Heart right ventricle (tissue), 16 donors: ENCODE results near the gene GPC2. TPM values are rescaled to one million over a fixed set of nuclear protein-coding genes. Genes with fewer than 3 reads are reported as not detected.
"Not testable (repeated sequence)": the region's sequence is repeated elsewhere in the genome, so short reads cannot be mapped to it uniquely, and the experiment has no call there.

ENCODE experiments used
- ATAC-seq, 8 donors: fragments of 200-7000 bp; cut with Tn5 transposase; one replicate each; pipeline ENCODE4 v1.9.1; 2020; ENCODE audit warnings: mild to moderate bottlenecking in 8 of 8, moderate library complexity in 8 of 8, moderate number of reproducible peaks in 1 of 8
- DNase-seq, 2 donors: peaks; one replicate each; pipeline ENCODE4 v3.0.0-alpha.2; 2020
- H3K27ac ChIP-seq, 10 donors: fragments of 200-600 bp; sonication (generic) in 2 of 10; one replicate each; pipeline versions ENCODE4 v1.5.0 to v1.8.0; 2020 to 2022; ENCODE audit warnings: mild to moderate bottlenecking in 3 of 10
- H3K27me3 ChIP-seq, 7 donors: fragments of 200-600 bp; one replicate each; pipeline ENCODE4 v1.8.0; 2021 to 2022; ENCODE audit warnings: mild to moderate bottlenecking in 2 of 7
- H3K36me3 ChIP-seq, 9 donors: fragments of 200-600 bp; sonication (generic) in 1 of 9; one replicate each; pipeline versions ENCODE4 v1.5.0 to v1.8.0; 2020 to 2022; ENCODE audit warnings: mild to moderate bottlenecking in 2 of 9
- H3K4me1 ChIP-seq, 9 donors: fragments of 200-600 bp; sonication (generic) in 1 of 9; one replicate each; pipeline versions ENCODE4 v1.5.0 to v1.8.0; 2020 to 2022; ENCODE audit warnings: mild to moderate bottlenecking in 4 of 9
- H3K4me3 ChIP-seq, 10 donors: fragments of 200-600 bp; sonication (generic) in 2 of 10; one replicate each; pipeline versions ENCODE4 v1.5.0 to v1.8.0; 2020 to 2022; ENCODE audit warnings: mild to moderate bottlenecking in 7 of 10, moderate library complexity in 2 of 10
- H3K9me3 ChIP-seq, 11 donors: fragments of 200-600 bp in 10 of 11; sonication (generic) in 2 of 11; one replicate each; pipeline versions ENCODE4 v1.5.0 to v1.8.0; 2013 to 2022; ENCODE audit warnings: mild to moderate bottlenecking in 2 of 11, control low read depth in 1 of 11, moderate library complexity in 1 of 11
- CTCF ChIP-seq, 9 donors: fragments of 200-600 bp; sonication (generic) in 2 of 9; IDR thresholded peaks; one replicate each; pipeline versions ENCODE4 v1.5.0 to v1.8.0; 2021 to 2022; ENCODE audit warnings: antibody characterized with exemption in 9 of 9, mild to moderate bottlenecking in 5 of 9, moderate library complexity in 1 of 9
- WGBS, 2 donors: extraction: QIAGEN DNeasy Blood & Tissue Kit; methylation state at CpG; one replicate each; pipeline ENCODE4 v1.1.7; 2013; ENCODE audit warnings: inconsistent platforms in 1 of 2; 5-methylcytosine and 5-hydroxymethylcytosine counted together
- intact Hi-C, 10 donors: fragments of 100-400 bp; cut with DNase I; formaldehyde crosslinking; loops; one replicate each; pipeline versions ENCODE4 v1.11.1 to v1.14.2; 2022
- polyA plus RNA-seq, 2 donors: library from polyadenylated mRNA; stranded (reverse); fragments of 200-250 nt; gene quantifications; one replicate each; pipeline ENCODE4 v1.2.3, GENCODE V29; 2013
- total RNA-seq, 10 donors: library from RNA; stranded (reverse); fragmentation: NEBNext Ultra II Directional in 3 of 10; extraction: Animal tissue kit (Norgen Biotek cat#: 25700) in 3 of 10; gene quantifications; one replicate each; pipeline versions ENCODE4 v1.2.1 to v1.2.4, GENCODE V29; 2021 to 2023
- donor health status: Arrhythmogenic right ventricular cardiomyopathy.
- donor health status: ischemic (EF 13 %, LVEDD 7.1; RV severe dilation, severe dysfunction).
- donor health status: healthy with polysubstance abuse.
- donor health status: DM: no; HTN: yes; CAD: no.
- donor health status: DM: no; HTN: no; CAD: no.
- donor health status: ischemic (EF 25% LVEDD 6.9; RV normal size, moderate dysfunction).
- donor health status: ischemic (EF 25% LVEDD 5.7; RV mildly dilated, moderate dysfunction).
- donor health status: healthy.
- donor health status: DM: yes; HTN: yes; CAD: no.
- donor health status: Ischemic cardiomyopathy.
- donor health status: ischemic (EF 35%, LVEDD 5.7; RV mildly dilated, moderate dysfunction).
- donor health status: nonischemic (EF 11% LVEDD 7.7; RV severe dilation, severe dysfunction).
- donor health status: DM: yes; HTN: yes; CAD: no.
- donor health status: PGD.
- donor health status: ischemic (EF 29% LVEDD 5.4; RV normal size, mild dysfunction).
- donor health status: nonischemic (EF 23%, LVEDD 6.1; RV moderate dilation, normal function).

The GPC2 gene
- total and polyA plus RNA-seq, 12 donors = 0.11 to 1.1 (median 0.51) TPM; not detected in 2

GRCh38 chr7:100132697-100133151, 44.5 kb downstream of the GPC2 start:
- peaks cover 0 to 6% (median 0%) of the 10 kb centered on the region in 7 donors for H3K27me3 ChIP-seq
- H3K27ac ChIP-seq = no peak overlapping the region
- no peak overlapping the region for H3K4me3 ChIP-seq
- WGBS, 2 donors = 18 to 24% methylated on average over 3 of the region's 3 CpGs
- DNase-seq (peak in 1 of 2 donors; percentile 39), ATAC-seq (peak in 7 of 8 donors; percentile 69 to 83 (median 80))
- H3K9me3 ChIP-seq = no peaks in the 10 kb centered on the region
- intact Hi-C loops = loop anchor here (2.0 to 10.0 kb wide), 9 partner anchors 80 to 272 kb away; partner anchors contain the start of genes PVRIG (in 5 of the 10) and TRIM4 (in 1 of the 10)
- H3K4me1 ChIP-seq = peaks cover 3 to 18% (median 8%) of the 10 kb centered on the region in 9 donors
- no peaks in the 10 kb centered on the region for H3K36me3 ChIP-seq
- TF ChIP-seq CTCF (IDR thresholded peaks at IDR 0.05) = peak; percentile 40 to 89 (median 79)

- intact Hi-C loops = loop anchor here (2.0 to 10.0 kb wide), 9 partner anchors 80 to 273 kb away; partner anchors contain the start of genes PVRIG (in 5 of the 10) and TRIM4 (in 1 of the 10)
- 60 to 67% methylated on average over 7 of the region's 7 CpGs for WGBS, 2 donors
Observed at GRCh38 chr7:100132126-100132525, 45.1 kb downstream of the GPC2 start.

GRCh38 chr7:100130608-100131453, 46.4 kb downstream of the GPC2 start:
- intact Hi-C loops = loop anchor here in 8 of 10 donors (2.0 to 10.0 kb wide), 9 partner anchors 48 to 274 kb away; partner anchors contain the start of genes PVRIG (in 5 of the 8) and TRIM4 (in 1 of the 8)
- ATAC-seq (no peak), DNase-seq (peak; percentile 78 to 84)
- peaks cover 0 to 1% (median 0%) of the 10 kb centered on the region in 7 donors for H3K27me3 ChIP-seq
- 13 to 14% methylated on average over 24 of the region's 24 CpGs for WGBS, 2 donors
- H3K4me1 ChIP-seq = peaks cover 10 to 31% (median 17%) of the 10 kb centered on the region in 9 donors
- H3K27ac ChIP-seq = no peak overlapping the region
- peak overlapping the region in 1 of 10 donors; percentile 11 for H3K4me3 ChIP-seq
- no peaks in the 10 kb centered on the region for H3K36me3 ChIP-seq
- no peaks in the 10 kb centered on the region for H3K9me3 ChIP-seq
- TF ChIP-seq CTCF (IDR thresholded peaks at IDR 0.05) = peak; percentile 71 to 93 (median 89)

More at GRCh38 chr7:100132126-100132525, 45.1 kb downstream of the GPC2 start:
- Histone ChIP-seq H3K4me1 (peaks cover 7 to 24% (median 10%) of the 10 kb centered on the region in 9 donors), H3K36me3 (no peaks in the 10 kb centered on the region), H3K9me3 (no peaks in the 10 kb centered on the region), H3K4me3 (no peak overlapping the region), H3K27ac (no peak overlapping the region), H3K27me3 (peaks cover 0 to 6% (median 0%) of the 10 kb centered on the region in 7 donors)
- DNase-seq (no peak), ATAC-seq (no peak)
- TF ChIP-seq CTCF (IDR thresholded peaks at IDR 0.05) = no peak

GRCh38 chr7:100130220-100130607, 47.0 kb downstream of the GPC2 start:
- not testable (repeated sequence) for DNase-seq, H3K27ac ChIP-seq, H3K4me3 ChIP-seq, H3K9me3 ChIP-seq, H3K36me3 ChIP-seq, H3K27me3 ChIP-seq, ATAC-seq
- 100% methylated on average over 1 of the region's 1 CpG for WGBS, 2 donors
- intact Hi-C loops = loop anchor here in 8 of 10 donors (2.0 to 10.0 kb wide), 9 partner anchors 47 to 275 kb away; partner anchors contain the start of genes PVRIG (in 5 of the 8) and TRIM4 (in 1 of the 8)
- H3K4me1 ChIP-seq = peaks cover 11 to 35% (median 22%) of the 10 kb centered on the region in 9 donors
